Fibroblast of skin of abdomen (primary cell): ENCODE measurements around the gene TANC1.

ENCODE experiments used
- DNase-seq: peaks from one replicate; pipeline ENCODE4 v3.0.0-alpha.2; 2013

TANC1 gene

GRCh38 chr2:159200498-159200897 is 232.1 kb downstream of the TANC1 start:
- no peak for DNase-seq

DNA sequence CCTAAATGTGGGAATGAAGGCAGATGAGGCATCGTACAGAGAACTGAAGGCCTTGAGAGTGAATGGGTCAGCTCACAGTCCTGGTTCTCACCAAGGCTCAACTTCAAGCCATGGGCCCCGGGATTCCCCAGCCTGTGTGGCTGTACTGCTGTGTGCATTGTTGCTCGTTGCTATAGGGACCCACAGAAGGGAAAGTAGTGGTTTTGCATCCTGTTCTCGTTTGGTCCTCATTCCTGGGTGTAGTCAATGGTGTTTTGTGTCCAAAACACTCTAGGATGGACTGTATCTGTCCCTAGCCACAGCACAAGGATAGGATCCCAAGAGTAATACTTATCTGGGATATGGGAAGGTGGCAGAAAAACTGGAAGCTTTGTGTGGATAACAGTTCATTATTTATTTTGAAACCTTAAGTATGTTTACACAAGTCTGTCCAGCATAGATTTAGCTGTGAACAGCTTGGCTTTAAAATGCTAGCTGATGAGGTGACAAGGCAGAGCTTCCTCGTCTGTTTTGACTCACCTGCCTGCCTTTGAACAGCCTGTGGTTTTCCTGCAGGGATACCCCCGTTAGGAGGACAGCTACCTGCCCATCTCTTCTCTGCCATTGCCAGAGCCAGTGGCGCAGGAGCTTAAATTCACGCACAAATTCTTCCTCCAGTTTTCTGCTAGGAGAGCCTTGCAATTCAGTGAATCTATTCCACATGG is 233.1 kb downstream of the TANC1 start:
- no peak for DNase-seq

DNA sequence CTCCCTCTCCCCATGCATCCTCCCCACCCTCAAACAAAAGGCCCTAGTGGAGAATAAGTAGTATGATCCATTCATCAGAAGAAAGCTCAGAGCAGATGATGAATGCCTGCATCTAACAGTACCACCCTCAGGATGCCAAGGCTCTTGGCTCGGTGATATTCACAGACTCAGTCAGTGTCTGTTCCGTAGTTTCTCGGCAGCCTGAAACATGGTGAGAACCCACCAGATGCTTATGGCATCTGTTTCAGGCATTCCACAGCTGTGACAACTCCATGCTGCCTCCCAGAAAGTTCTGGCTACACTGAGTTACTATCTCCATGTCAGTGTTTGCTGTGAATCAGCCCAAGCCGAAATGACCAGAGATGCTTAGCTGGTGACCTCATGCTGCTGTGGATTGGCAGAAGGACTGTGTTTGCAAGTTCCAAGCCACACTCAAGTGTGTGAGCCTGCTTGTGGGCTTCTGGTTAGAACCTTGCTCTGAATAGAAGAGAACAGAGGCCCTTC is 234.2 kb downstream of the TANC1 start:
- peak; percentile 98 for DNase-seq

DNA sequence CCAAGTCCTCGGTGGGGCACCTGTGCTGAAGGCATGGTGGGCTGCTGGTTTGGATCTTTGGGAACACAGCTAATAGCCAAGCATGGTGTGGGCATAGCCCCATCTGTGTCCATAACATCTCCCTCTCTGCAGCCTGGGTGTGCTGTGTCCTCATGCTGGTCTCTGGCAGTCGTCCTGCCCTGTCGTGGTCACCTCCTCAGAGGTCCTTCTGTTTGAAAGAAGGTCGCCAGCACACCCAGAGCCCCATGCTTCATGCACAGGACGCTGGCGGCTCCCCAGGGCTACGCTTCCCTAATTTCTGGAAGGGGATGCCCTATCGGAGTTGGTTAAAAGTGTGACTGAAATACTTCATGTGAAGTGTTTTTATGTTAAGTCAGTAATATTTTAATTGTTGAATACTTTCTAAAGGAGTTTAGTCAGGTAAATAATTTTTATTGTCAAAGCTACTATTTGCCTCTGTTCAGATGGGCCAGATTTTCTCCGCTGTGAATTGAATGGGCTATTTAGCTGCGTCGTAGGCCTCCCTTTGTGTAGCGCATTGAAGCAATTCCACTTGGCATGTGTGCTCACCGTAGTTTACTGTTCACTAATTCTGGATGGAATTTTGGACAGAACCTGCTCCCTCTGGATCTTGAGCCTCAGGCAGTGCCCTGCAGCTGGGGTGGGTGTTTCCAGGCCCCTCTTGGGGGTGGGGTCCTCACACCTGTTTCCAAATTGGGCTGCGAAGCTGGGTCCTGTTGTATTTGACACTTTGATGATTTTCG is 236.1 kb downstream of the TANC1 start:
- no peak for DNase-seq

DNA sequence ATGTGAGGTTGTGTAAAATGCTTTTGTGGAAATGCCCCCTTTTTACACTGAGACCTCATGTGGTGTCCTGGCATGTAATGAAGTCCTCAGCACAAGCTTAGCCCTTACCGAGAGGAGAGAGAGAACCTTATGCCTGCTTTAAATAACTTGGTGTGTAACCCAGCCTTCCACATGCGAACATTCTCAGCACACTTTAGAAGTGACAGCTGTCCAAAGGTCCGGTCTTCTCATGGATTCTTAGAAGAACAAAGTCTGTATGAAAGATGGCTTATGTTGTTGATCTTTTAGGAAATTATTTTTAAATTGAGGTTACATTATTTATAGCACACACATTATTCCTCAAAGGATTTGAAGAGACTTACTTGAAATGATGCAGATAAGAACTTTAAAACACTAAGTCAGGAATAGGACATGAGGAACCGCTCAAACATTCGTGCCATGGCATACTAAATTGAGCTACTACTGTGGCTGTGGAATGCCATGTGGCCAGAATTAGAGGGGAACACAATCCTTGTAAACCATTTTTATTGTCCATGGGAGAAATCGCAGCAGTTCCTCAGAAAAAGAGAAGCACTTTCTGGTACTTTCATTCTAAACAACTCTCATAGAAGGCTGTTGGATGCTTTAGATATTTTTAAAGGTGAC is 238.4 kb downstream of the TANC1 start:
- no peak for DNase-seq

DNA sequence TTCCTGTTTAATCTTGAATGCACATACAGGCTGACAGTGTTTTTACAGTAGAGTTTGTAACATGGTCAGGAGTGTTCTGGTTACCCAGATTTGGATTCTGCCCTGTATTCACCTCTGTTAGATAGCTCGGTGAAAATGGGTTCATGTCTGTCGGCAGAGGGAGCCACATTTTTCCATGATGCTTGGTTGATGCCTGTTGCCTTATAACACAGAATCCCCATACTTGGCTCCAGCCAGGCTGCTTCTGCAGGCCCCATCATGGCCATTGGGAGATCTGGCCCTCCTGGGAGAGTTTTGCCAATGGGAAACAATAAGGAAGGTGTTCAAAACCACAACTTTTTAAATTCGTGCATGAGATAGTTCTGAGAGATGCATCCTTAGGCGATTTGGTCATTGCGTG is 240.0 kb downstream of the TANC1 start:
- DNase-seq, result no peak

DNA sequence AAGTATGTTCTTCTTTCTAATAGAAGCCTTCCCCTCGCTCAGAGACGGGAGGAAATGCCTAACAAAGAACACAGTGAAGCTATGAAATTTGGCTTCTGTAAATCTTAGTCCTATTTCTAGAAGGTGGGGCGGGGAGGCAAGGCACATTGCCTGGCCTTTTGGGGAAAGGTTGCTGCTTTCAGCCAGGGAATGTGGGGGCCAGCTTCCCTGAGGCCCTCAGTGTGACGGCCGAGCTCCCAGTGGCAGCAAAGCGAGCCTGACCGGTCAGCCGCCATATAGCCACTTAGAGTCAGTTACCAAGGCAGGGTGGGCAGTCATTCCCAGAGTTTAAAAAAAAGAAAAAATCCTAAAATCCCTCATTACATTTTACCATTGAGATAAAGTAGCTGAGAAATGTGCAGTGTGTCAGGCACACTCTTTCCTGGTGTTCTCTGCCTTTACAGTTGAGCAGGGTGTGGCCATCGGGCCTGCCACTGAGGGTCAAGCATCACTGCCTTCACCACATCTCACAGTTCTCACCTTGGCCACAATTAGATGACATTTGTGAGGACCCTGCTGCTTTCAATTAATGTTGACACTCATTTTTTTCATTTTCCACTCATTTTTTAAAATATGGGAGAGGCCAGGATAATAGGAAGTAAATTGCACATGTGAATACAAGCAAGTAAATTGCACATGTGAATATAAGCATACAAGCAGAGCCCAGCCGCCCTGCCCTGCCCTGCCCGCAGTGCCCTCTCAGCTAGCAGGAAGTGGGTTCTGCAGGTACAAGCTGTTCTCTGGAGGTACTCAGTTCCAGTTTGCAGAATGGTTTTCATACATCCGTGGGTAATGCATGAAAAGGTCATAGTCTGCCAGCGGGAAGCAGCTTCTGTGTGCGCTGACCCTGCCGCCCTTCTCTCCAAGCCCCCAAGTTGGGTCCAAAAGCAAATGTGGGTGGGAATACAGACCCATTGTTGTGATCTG is 241.2 kb downstream of the TANC1 start:
- no peak for DNase-seq

- no peak for DNase-seq
Observed at GRCh38 chr2:159211447-159212396, 243.3 kb downstream of the TANC1 start.

DNA sequence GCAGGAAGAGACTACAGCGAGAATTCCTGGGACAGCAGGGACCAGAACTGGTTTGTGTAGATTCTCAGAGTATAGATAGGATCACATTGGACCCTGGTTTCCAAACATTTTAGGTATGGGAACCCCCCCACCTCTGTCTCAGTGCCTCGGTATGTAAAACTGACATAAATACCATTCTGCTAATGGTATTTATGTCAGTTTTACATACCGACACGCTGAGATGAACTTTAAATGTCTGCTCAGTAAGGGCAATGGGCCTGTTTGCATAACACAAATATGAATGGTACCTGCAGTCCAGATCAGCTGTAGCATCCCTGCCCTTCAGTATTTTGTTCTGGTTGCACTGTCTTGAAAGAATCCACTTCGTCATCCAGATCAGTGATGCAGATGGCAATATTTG is 244.9 kb downstream of the TANC1 start:
- peak; percentile 35 for DNase-seq

DNA sequence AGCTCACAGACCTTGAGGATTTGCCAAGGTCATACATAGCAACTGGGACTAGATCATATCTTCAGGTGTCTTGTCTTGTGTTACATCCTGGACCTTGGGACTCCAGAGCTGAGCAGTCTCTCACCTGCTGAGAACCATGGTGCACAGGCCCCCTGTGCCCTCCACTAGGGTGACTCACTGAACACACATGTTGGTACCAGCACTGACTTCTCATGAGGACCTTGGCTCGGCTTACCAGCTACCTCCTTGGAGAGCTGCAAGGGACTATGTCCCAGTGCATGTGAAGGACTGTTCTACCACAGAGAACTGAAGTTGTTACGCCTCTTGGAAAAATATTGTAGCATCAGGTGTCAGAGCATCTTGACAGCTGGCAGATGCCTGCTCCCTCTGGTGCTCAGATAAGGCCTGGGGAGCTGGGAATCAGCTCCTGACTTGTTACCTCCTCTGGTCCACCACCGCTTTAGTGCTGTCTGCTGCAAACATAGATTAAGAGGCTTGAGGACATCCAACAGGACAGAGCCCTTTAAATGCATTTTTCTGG is 246.0 kb downstream of the TANC1 start:
- no peak for DNase-seq

- no peak for DNase-seq
Observed at GRCh38 chr2:159215116-159215515, 246.7 kb downstream of the TANC1 start.

GRCh38 chr2:159217676-159218075 is 249.2 kb downstream of the TANC1 start:
- no peak for DNase-seq

DNA sequence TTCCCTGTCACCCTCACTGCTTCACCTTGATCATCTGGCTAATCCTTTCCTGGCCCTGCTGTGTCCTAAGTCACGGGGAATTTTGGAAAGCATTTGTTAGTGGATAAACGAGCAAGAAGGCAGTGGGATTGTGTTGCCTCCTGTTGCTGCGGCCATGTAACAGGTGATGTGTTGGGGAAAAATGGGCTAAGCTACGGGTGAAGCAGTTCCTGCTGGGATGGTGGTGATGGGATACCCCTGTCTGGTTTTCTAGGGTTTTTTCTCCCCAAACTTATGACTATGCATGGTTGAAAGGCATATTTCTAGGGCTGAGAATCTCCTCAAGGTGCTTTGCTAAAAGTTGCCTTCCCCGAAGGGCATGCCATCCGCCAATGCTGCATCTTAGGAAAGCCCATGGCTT is 249.9 kb downstream of the TANC1 start:
- DNase-seq, result no peak

- no peak for DNase-seq
Observed at GRCh38 chr2:159219394-159219998, 251.1 kb downstream of the TANC1 start.

DNA sequence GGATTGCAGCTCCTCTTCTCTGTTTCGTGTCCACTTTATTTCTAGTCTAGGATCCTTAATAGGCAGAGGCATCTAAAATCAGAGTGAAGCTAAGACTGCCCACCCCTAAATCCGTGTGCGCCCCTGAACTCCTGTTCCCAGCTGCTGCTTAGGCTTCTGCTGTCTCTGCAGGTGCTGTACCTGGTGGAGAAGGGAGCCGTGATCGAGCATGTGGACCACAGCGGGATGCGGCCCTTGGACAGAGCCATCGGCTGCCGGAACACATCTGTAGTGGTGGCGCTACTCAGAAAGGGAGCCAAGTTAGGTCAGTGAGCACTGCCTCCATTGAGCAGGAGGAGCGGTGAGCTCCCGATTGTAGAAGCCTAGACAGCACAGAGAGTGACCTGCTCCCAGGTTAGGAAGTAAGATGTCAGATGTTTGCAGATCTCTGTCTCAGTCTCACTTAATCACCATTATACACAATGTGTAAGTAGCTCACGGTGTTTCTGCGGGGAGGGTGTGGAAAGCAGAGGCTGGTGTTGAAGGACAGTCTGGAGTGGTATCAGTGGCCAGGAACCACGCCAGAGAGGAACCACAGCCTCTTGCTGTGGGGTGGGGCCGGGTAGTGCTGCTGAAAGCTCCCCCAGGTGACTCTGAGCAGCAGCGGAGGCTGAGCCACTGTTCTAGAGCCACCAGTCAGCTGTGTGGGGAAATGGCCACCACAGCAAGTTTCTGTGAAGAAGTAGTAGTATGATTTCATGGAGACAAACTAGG is 255.8 kb downstream of the TANC1 start:
- no peak for DNase-seq

GRCh38 chr2:159225025-159226016 is 256.9 kb downstream of the TANC1 start:
- no peak for DNase-seq

DNA sequence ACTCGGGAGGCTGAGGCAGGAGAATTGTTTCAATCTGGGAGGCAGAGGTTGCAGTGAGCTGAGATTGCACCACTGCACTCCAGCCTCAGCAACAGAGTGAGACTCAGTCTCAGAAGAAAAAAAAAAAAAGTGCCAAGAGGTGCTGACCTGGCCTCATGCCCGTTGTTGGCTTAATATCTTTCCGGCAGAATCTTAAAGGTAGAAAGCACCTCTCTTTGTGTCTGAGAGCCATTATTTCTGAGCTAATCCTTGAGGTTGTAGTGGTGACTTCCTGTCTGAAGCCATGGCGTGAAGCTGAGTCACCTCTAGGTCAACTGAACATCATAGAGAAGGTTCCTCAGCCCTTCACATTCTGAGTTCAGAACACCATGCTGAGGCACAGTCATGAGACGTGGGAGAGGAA is 257.6 kb downstream of the TANC1 start:
- peak; percentile 17 for DNase-seq
